ENCODE data around the gene TAOK3. TPM values are rescaled to one million over a fixed set of nuclear protein-coding genes. Genes with fewer than 3 reads are reported as not detected.

Gene TAOK3
- total and polyA plus RNA-seq, 8 donors = 7.5 to 131 (median 29.0) TPM

DNA sequence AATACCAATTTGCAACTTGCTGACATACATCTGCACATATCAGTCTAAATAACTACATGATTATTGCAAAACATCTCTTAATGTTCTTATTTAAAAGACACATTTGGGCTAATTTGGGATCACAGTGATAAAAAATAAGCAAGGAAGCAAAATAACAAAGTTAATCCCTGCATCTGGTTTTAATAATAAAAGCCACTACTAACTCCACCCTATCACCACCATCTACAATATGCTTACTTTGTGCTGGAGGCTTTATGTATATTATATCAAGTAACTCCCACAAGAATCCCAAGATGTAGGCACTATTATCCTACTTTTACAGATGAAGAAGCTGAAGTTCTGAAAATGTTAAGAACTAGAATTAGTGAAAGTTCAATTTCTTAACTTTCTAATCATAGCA lies 45.7 kb downstream of the TAOK3 start:
- H3K9me3 ChIP-seq = no peaks in the 10 kb centered on the region
- no peak for TF ChIP-seq POLR2AphosphoS5 (IDR thresholded peaks at IDR 0.05)
- TF ChIP-seq EP300 (IDR thresholded peaks at IDR 0.05) = no peak
- TF ChIP-seq, protein P1, sequence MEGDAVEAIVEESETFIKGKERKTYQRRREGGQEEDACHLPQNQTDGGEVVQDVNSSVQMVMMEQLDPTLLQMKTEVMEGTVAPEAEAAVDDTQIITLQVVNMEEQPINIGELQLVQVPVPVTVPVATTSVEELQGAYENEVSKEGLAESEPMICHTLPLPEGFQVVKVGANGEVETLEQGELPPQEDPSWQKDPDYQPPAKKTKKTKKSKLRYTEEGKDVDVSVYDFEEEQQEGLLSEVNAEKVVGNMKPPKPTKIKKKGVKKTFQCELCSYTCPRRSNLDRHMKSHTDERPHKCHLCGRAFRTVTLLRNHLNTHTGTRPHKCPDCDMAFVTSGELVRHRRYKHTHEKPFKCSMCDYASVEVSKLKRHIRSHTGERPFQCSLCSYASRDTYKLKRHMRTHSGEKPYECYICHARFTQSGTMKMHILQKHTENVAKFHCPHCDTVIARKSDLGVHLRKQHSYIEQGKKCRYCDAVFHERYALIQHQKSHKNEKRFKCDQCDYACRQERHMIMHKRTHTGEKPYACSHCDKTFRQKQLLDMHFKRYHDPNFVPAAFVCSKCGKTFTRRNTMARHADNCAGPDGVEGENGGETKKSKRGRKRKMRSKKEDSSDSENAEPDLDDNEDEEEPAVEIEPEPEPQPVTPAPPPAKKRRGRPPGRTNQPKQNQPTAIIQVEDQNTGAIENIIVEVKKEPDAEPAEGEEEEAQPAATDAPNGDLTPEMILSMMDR (IDR thresholded peaks at IDR 0.05) = no peak
- no peak for TF ChIP-seq POLR2A (IDR thresholded peaks at IDR 0.05)
- H3K4me1 ChIP-seq = peaks cover 0 to 36% (median 19%) of the 10 kb centered on the region in 4 donors
- no peak overlapping the region for H3K4me3 ChIP-seq
- H3K27ac ChIP-seq = no peak overlapping the region
- H3K27me3 ChIP-seq = no peaks in the 10 kb centered on the region
- no peak for DNase-seq
- no peaks in the 10 kb centered on the region for H3K36me3 ChIP-seq
- intact Hi-C loops (cut with DNase I; ENCODE audit: low total_unique reads) = no loop called here

DNA sequence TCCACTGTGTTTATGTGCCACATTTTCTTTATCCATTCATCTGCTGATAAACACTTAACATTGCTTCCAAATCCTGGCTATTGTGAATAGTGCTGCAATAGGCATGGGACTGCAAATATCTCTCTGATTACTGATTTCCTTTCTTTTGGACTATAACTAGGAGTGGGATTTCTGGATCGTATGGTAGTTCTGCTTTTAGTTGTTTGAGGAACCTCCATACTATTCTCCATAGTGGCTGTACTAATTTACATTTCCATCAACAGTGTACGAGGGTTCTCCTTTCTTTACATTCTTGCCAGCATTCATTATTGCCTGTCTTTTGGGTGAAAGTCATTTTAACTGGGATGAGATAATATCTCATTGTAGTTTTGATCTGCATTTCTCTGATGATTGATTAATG lies 47.6 kb downstream of the TAOK3 start:
- no peaks in the 10 kb centered on the region for H3K27me3 ChIP-seq
- H3K9me3 ChIP-seq = no peaks in the 10 kb centered on the region
- intact Hi-C loops (cut with DNase I; ENCODE audit: low total_unique reads) = no loop called here
- no peak overlapping the region for H3K4me3 ChIP-seq
- H3K4me1 ChIP-seq = peaks cover 0 to 22% (median 9%) of the 10 kb centered on the region in 4 donors
- DNase-seq = no peak
- no peaks in the 10 kb centered on the region for H3K36me3 ChIP-seq
- no peak overlapping the region for H3K27ac ChIP-seq
- TF ChIP-seq, protein P1 (IDR thresholded peaks at IDR 0.05) = no peak
- TF ChIP-seq POLR2AphosphoS5 (IDR thresholded peaks at IDR 0.05) = no peak
- WGBS, 5 donors = 72 to 92% (median 87%) methylated on average over 2 of the region's 2 CpGs

DNA sequence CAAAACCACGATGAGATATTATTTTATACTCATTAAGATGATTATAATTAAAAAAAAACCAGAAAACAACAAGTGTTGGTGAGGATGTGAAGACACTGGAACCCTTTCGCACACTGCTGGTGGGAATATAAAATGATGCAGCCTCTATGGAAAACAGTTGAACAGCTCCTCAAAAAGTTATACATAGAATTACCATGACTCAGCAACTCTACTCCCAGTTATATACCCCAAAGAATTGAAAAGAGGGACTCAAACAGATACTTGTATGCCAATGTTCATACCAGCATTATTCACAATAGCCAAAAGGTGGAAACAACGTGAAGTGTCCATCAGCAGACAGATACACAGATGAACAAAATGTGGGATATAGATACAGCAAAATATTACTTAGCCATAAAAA lies 53.1 kb downstream of the TAOK3 start:
- H3K4me3 ChIP-seq = no peak overlapping the region
- no peaks in the 10 kb centered on the region for H3K27me3 ChIP-seq
- TF ChIP-seq EP300 (IDR thresholded peaks at IDR 0.05) (no peak), POLR2AphosphoS5 (IDR thresholded peaks at IDR 0.05) (no peak), POLR2A (IDR thresholded peaks at IDR 0.05) (no peak)
- TF ChIP-seq, protein P1 (IDR thresholded peaks at IDR 0.05) = no peak
- no peaks in the 10 kb centered on the region for H3K36me3 ChIP-seq
- no peak overlapping the region for H3K27ac ChIP-seq
- H3K9me3 ChIP-seq = no peaks in the 10 kb centered on the region
- H3K4me1 ChIP-seq = peaks cover 0 to 6% (median 0%) of the 10 kb centered on the region in 4 donors
- no peak for DNase-seq
- intact Hi-C loops (cut with DNase I; ENCODE audit: low total_unique reads) = no loop called here
- WGBS, 5 donors = 92 to 95% (median 93%) methylated on average over 3 of the region's 3 CpGs

DNA sequence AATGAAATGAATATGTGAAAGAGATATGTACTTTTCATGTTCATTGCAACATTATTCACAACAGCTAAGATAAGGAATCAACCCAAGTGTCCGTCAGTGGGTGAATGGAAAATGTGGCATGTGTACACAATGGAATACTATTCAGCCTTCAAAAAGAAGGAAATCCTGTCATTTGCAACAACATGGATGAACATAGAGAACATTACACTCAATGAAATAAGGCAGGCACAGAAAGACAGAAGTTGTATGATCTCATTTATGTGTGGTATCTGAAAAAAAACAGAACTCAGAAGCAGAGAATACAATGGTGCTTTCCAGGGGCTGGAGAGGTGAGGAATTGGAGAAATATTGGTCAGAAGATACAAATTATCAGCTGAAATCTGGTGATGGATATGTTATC lies 54.0 kb downstream of the TAOK3 start:
- Histone ChIP-seq H3K27ac (no peak overlapping the region), H3K4me1 (peaks cover 0 to 6% (median 0%) of the 10 kb centered on the region in 4 donors), H3K27me3 (no peaks in the 10 kb centered on the region), H3K9me3 (no peaks in the 10 kb centered on the region), H3K4me3 (no peak overlapping the region), H3K36me3 (no peaks in the 10 kb centered on the region)
- 89 to 100% (median 97%) methylated on average over 1 of the region's 1 CpG for WGBS, 5 donors
- TF ChIP-seq POLR2A (IDR thresholded peaks at IDR 0.05) (no peak), POLR2AphosphoS5 (IDR thresholded peaks at IDR 0.05) (no peak), EP300 (IDR thresholded peaks at IDR 0.05) (no peak)
- TF ChIP-seq, protein P1 (IDR thresholded peaks at IDR 0.05) = no peak
- intact Hi-C loops (cut with DNase I; ENCODE audit: low total_unique reads) = no loop called here
- DNase-seq = no peak

Measured in stomach (tissue), 9 donors.